Ramos (cell line): ENCODE data around the gene LITAF.
"Not testable (repeated sequence)": the region's sequence is repeated elsewhere in the genome, so short reads cannot be mapped to it uniquely, and the experiment has no call there.

ENCODE experiments used
- in situ Hi-C: fragments of 300-500 bp; cut with MboI; formaldehyde crosslinking; loops from one replicate; pipeline ENCODE4 v1.14.3; 2022; ENCODE audit warnings: low sequenced_read_pairs; ENCODE audit not compliant: unreplicated experiment

LITAF gene

GRCh38 chr16:11604783-11605563 is 18.3 kb upstream of the LITAF start:
- in situ Hi-C loops, result loop anchor here (25.0 kb wide), 1 partner anchor 707 kb away; no protein-coding TSS in a partner anchor

- in situ Hi-C loops, result loop anchor here (25.0 kb wide), 1 partner anchor 708 kb away; no protein-coding TSS in a partner anchor
Measured at GRCh38 chr16:11604296-11604695, 17.6 kb upstream of the LITAF start.

DNA sequence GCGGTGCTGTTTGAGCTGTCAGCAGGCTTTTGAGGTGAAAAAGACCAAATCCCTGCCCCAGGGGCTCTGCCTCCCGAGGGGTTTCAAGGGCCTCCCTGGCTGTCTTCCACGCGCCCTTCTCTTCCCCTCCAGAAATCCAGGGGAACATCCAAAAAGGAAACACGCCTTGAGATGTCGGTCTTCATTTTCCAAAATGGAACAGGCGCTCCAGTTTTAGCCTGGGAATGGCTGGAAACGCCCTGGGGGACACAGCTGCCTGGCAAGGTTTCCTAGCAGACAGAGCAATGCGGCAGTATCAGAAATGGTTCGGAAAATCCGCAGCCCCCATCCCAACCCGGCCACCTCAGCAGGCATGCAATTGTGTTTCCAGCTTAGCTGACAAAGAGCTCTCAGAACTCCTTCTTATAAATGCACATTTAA is 16.6 kb upstream of the LITAF start:
- in situ Hi-C loops, result loop anchor here (25.0 kb wide), 1 partner anchor 709 kb away; no protein-coding TSS in a partner anchor

DNA sequence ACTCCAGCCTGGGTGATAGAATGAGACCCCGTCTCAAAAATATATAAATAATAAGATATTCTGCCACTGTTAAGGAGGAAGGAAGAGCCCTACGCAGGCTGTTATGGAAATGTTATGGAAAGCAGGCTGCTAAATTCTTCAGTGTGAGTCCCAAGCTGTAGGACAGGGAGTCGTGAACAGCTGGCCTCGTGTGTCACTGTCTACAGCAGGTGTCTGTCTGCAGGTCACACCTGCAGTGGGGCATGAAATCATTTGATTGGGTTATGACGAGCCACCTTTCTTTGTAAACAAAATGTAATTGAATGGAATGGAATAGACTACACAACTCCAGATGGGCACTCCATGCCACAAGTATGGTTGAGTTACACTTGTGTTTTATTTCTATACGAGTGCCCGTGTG is 15.6 kb upstream of the LITAF start:
- in situ Hi-C loops, result loop anchor here (25.0 kb wide), 1 partner anchor 710 kb away; no protein-coding TSS in a partner anchor

DNA sequence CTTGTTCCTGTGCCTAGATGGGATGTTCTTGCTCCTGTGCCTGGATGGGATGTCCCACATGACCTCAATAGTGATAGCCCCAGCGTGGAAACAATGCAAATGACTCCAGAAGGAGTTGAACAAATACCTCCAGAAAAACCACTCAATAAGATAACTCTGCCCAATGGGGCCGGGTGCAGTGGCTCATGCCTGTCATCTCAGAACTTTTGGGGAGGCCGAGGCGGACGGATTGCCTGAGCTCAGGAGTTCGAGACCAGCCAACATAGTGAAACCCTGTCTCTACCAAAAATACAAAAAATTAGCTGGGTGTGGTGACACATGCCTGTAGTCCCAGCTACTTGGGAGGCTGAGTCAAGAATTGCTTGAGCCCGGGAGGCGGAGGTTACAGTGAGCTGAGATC is 15.2 kb upstream of the LITAF start:
- in situ Hi-C loops, result loop anchor here (25.0 kb wide), 1 partner anchor 710 kb away; no protein-coding TSS in a partner anchor

GRCh38 chr16:11601425-11601824 is 14.7 kb upstream of the LITAF start:
- in situ Hi-C loops, result loop anchor here (25.0 kb wide), 1 partner anchor 711 kb away; no protein-coding TSS in a partner anchor

- in situ Hi-C loops, result no loop called here
Measured at GRCh38 chr16:11599579-11599978, 12.9 kb upstream of the LITAF start.

DNA sequence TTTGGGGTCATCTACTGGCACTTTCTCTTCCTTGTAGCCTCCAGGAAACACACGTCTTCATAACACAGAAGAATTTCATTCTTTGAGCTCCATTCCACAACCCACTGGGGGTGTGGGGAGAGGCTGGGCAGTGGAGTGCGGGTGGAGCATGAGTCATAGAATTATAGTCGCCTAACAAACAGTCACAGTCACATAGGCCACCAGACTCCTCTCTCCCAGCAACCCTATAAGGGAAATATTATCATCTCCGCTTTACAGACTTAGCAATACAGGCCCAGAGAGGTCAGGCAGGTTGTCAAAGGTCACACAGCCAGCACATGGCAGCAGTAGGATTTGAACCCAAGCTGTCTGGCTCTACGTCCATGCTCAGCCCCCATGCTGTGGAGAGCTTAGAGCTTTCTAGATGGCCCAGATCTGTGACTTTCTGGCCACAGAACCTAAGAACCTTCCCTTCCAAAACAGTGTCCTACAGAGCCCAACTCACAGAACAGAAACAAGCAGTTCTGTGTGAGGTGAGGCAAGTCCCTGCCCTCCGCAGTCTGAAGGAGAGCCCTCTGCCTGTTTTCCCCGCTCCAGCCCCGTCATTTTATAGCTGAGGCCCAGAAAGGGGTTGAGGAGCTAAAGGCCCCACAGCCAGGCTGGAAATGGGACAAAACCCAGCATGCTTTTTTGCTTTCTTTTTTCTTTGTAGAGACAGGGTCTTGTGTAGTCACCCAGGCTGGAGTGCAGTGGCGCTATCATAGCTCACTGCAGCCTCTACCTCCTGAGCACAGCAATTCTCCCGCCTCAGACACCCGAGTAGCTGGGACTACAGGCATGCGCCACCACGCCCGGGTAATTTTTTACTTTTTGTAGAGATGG is 10.7 kb upstream of the LITAF start:
- in situ Hi-C loops, result no loop called here

DNA sequence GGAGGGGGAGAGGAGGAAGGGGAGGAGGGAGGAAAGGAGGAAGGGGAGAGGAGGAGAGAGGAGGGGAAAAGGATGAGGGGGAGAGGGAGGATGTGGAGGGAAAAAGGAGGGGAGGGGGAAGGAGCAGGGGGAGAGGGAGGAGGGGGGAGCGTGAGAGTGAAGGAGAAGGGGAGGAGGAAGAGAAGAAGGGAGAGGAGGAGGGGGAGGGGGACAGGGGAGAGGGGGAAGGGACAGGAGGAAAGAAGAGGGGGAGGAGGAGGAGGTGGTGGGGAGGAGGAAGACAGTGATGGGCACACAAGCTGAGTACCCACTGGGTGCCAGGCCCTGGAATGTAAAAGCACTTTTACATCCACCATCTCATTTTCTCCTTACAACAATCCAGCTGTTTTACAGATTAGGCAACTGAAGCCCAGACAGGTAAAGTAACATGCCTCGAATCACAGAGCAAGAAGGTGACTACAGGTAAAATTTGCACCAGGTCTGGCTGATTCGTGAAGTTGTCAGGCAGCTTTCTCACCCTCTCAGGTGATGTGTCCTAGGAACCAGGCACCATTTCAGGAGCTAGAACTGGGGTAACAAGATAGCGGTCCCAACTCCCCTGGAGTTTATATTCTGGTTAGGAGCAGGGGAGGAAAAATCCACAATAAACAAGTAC is 10.0 kb upstream of the LITAF start:
- in situ Hi-C loops, result no loop called here

DNA sequence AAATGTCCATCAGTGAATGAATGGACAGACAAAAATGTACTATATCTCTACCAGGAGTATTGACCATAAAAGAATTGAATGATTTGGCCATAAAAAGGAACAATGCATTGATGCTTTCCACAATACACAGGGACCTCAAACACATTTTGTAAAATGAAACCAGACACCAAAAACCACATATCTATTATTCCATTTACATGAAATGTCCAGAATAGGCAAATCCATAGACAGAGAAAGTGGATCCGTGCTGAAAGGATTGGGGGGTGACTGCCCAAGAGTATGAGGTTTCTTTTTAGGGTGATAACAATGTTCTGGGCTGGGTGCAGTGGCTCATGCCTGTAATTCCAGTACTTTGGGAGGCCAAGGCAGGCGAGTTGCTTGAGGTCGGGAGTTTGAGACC is 6.9 kb upstream of the LITAF start:
- in situ Hi-C loops, result no loop called here

- in situ Hi-C loops, result not testable (repeated sequence)
Measured at GRCh38 chr16:11593076-11593475, 6.4 kb upstream of the LITAF start.

DNA sequence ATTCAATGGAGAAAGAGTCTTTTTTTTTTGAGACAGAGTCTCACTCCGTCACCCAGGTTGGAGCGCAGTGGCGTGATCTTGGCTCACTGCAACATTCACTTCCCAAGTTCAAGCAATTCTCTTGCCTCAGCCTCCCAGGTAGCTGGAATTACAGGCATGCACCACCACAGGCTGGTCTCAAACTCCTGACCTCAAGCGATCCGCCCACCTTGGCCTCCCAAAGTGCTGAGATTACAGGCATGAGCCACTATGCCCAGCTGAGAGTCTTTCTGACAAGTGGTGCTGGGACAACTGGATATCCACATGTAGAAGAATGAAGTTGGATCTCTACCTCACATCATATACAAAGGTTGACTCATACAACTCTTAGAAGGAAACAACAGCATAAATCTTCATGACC is 4.9 kb upstream of the LITAF start:
- in situ Hi-C loops, result not testable (repeated sequence)

DNA sequence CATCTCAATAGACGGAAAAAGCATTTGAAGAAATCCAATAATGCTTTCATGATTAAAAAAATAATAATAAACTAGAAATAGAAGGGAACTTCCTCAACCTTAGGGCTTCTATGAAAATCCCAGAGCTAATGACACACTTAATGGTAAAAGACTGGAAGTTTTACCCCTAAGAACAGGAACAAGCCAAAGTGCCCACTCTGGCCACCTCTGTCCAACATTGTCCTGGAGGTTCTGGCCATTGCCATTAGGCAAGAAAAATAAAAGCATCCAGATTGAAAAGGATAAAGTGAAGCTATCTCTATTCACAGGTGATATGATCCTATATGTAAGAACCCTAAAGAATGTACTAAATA is 2.5 kb upstream of the LITAF start:
- in situ Hi-C loops, result no loop called here

- in situ Hi-C loops, result no loop called here
Measured at GRCh38 chr16:11588321-11589197, 1.8 kb upstream of the LITAF start.

DNA sequence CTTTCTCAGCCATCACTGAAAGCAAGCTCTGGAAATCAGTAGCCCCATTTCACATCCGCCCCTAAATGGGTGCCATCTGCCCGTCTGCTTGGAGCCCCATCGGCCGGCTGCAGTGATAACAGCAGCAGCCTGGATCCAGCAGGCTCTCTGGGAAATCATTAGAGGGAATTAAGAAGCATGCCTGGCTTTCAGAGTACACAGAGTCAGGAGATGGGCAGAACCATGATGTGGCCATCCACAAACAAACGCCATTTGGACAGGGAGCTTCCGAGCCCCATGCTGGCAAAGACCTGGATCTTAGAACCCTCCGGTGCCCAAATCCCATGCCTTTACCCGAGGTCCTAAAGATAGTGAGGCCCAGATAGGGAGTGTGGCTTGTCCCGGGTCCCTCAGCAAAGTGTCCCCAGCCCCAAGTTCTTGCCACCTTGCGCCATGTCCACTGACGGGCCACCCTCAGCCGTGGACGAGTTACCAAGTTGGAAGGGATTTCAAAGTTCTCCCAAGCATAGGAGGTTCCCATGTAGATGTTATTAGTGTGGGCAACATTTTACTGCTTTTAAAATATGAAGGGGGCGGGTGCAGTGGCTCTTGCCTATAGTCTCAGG is 1.0 kb upstream of the LITAF start:
- in situ Hi-C loops, result no loop called here

- in situ Hi-C loops, result no loop called here
Measured at GRCh38 chr16:11586378-11586855, 302 bp downstream of the LITAF start.

GRCh38 chr16:11585460-11586377 is 1.0 kb downstream of the LITAF start:
- in situ Hi-C loops, result no loop called here
